Activated CD4-positive, alpha-beta T cell treated with anti-CD3 and anti-CD28 coated beads for 36 hours (primary cell): ENCODE results near the gene ATG4D. TPM values are rescaled to one million over a fixed set of nuclear protein-coding genes. Genes with fewer than 3 reads are reported as not detected.
A peak's percentile ranks its signal among the peaks of the same experiment; 100 is the strongest.

Source experiments
- ATAC-seq: fragments of 200-7000 bp; cut with Tn5 transposase; one replicate; pipeline ENCODE4 v1.10.0; 2021; ENCODE audit warnings: mild to moderate bottlenecking, moderate library complexity
- CTCF ChIA-PET: fragments of 350-600 bp; sonication (Branson Sonifier 250); formaldehyde crosslinking; loops from one replicate; lab custom pipeline; 2021; ENCODE audit warnings: antibody characterized with exemption; lab: Charles Lee
- POLR2A ChIA-PET: fragments of 350-600 bp; sonication (Branson Sonifier 250); formaldehyde crosslinking; loops from one replicate; lab custom pipeline; 2021; ENCODE audit warnings: antibody characterized with exemption, inconsistent platforms; lab: Charles Lee
- DNase-seq: peaks from one replicate; pipeline ENCODE4 v3.0.0-alpha.2; 2020
- H3K27ac Mint-ChIP-seq: one replicate; pipeline ENCODE4 v1.8.0; 2021; ENCODE audit warnings: mixed read lengths
- H3K27me3 Mint-ChIP-seq: one replicate; pipeline ENCODE4 v1.8.0; 2021; ENCODE audit warnings: mixed read lengths
- H3K36me3 Mint-ChIP-seq: one replicate; pipeline ENCODE4 v1.8.0; 2021; ENCODE audit warnings: low read depth, mixed read lengths
- H3K4me1 Mint-ChIP-seq: one replicate; pipeline ENCODE4 v1.8.0; 2021; ENCODE audit warnings: mixed read lengths
- H3K4me3 Mint-ChIP-seq: one replicate; pipeline ENCODE4 v1.8.0; 2021; ENCODE audit warnings: mild to moderate bottlenecking, moderate library complexity, mixed read lengths
- H3K9me3 Mint-ChIP-seq: one replicate; pipeline ENCODE4 v1.8.0; 2021; ENCODE audit warnings: low read depth, mixed read lengths
- intact Hi-C, 2 experiments: fragments of 100-400 bp; cut with DNase I in 1 of 2; cut with micrococcal nuclease in 1 of 2; formaldehyde crosslinking; loops; one replicate each; pipeline versions ENCODE4 v1.14.2 to v1.15.1; 2022 to 2024; cut with DNase I, micrococcal nuclease
- total RNA-seq, 2 experiments: library from RNA; stranded (reverse); gene quantifications; one replicate each; pipeline ENCODE4 v1.2.3, GENCODE V29; 2021

Gene ATG4D
- total RNA-seq, 2 experiments from 2014 or later = 18.9 to 19.3 TPM

GRCh38 chr19:10508707-10509106, 35.0 kb upstream of the ATG4D start:
- no peak overlapping the region for H3K4me3 Mint-ChIP-seq
- ATAC-seq (peak; percentile 64), DNase-seq (peak; percentile 60)
- no peaks in the 10 kb centered on the region for H3K36me3 Mint-ChIP-seq
- no peak overlapping the region for H3K27ac Mint-ChIP-seq
- no peaks in the 10 kb centered on the region for H3K9me3 Mint-ChIP-seq
- peaks cover 13% of the 10 kb centered on the region for H3K4me1 Mint-ChIP-seq
- H3K27me3 Mint-ChIP-seq = peaks cover 9% of the 10 kb centered on the region
- ChIA-PET POLR2A (no interaction called here), CTCF (interaction anchor here (0.6 to 1.9 kb wide), 14 partner anchors 11 to 373 kb away, joined by 3 to 9 read pairs (median 3); partner anchors contain the start of gene QTRT1)
- intact Hi-C loops = loop anchor here (10.0 kb wide), 2 partner anchors 186 to 404 kb away; partner anchors contain the start of genes ANGPTL6 (in 1 of the 2) and PPAN (in 1 of the 2)

- CTCF ChIA-PET = interaction anchor here (0.6 to 1.2 kb wide), 4 partner anchors 13 to 171 kb away, joined by 3 to 4 read pairs (median 3); no protein-coding TSS in a partner anchor
- peaks cover 20% of the 10 kb centered on the region for H3K27me3 Mint-ChIP-seq
- intact Hi-C loops = loop anchor here in 1 of 2 experiments (2.0 to 10.0 kb wide), 2 partner anchors 32 to 216 kb away; partner anchors contain the start of gene ATG4D
- DNase-seq = peak; percentile 74
- no peak for ATAC-seq
- no peak overlapping the region for H3K4me3 Mint-ChIP-seq
- no peak overlapping the region for H3K27ac Mint-ChIP-seq
- peaks cover 16% of the 10 kb centered on the region for H3K4me1 Mint-ChIP-seq
- H3K36me3 Mint-ChIP-seq = no peaks in the 10 kb centered on the region
- no peaks in the 10 kb centered on the region for H3K9me3 Mint-ChIP-seq
- POLR2A ChIA-PET = no interaction called here
Measured at GRCh38 chr19:10510301-10510802, 33.4 kb upstream of the ATG4D start.

GRCh38 chr19:10513223-10513622, 30.5 kb upstream of the ATG4D start:
- H3K27me3 Mint-ChIP-seq = peaks cover 39% of the 10 kb centered on the region
- intact Hi-C loops = loop anchor here in 1 of 2 experiments (10.0 kb wide), 1 partner anchor 218 kb away; no protein-coding TSS in a partner anchor
- peaks cover 18% of the 10 kb centered on the region for H3K4me1 Mint-ChIP-seq
- no peaks in the 10 kb centered on the region for H3K9me3 Mint-ChIP-seq
- H3K36me3 Mint-ChIP-seq = no peaks in the 10 kb centered on the region
- no peak overlapping the region for H3K4me3 Mint-ChIP-seq
- ChIA-PET CTCF (interaction anchor here (0.6 to 1.6 kb wide), 5 partner anchors 9 to 186 kb away, joined by 3 to 7 read pairs (median 3); no protein-coding TSS in a partner anchor), POLR2A (no interaction called here)
- ATAC-seq = no peak
- DNase-seq = no peak
- no peak overlapping the region for H3K27ac Mint-ChIP-seq

- H3K4me1 Mint-ChIP-seq = peaks cover 24% of the 10 kb centered on the region
- H3K36me3 Mint-ChIP-seq = no peaks in the 10 kb centered on the region
- no peak overlapping the region for H3K4me3 Mint-ChIP-seq
- intact Hi-C loops = loop anchor here (5.0 to 10.0 kb wide), 2 partner anchors 220 to 222 kb away; no protein-coding TSS in a partner anchor
- DNase-seq (peak; percentile 70), ATAC-seq (peak; percentile 68)
- peaks cover 50% of the 10 kb centered on the region for H3K27me3 Mint-ChIP-seq
- POLR2A ChIA-PET = no interaction called here
- no peaks in the 10 kb centered on the region for H3K9me3 Mint-ChIP-seq
- H3K27ac Mint-ChIP-seq = no peak overlapping the region
- CTCF ChIA-PET = no interaction called here
Measured at GRCh38 chr19:10514211-10515145, 29.2 kb upstream of the ATG4D start.

- H3K4me3 Mint-ChIP-seq = no peak overlapping the region
- POLR2A ChIA-PET = no interaction called here
- H3K27me3 Mint-ChIP-seq = peaks cover 54% of the 10 kb centered on the region
- H3K27ac Mint-ChIP-seq = no peak overlapping the region
- H3K36me3 Mint-ChIP-seq = no peaks in the 10 kb centered on the region
- no peaks in the 10 kb centered on the region for H3K9me3 Mint-ChIP-seq
- no peak for DNase-seq
- H3K4me1 Mint-ChIP-seq = peaks cover 24% of the 10 kb centered on the region
- no peak for ATAC-seq
- CTCF ChIA-PET = interaction anchor here (0.7 to 1.0 kb wide), 2 partner anchors 64 to 124 kb away, joined by 3 read pairs; no protein-coding TSS in a partner anchor
- intact Hi-C loops = loop anchor here (5.0 to 10.0 kb wide), 2 partner anchors 221 to 224 kb away; no protein-coding TSS in a partner anchor
Measured at GRCh38 chr19:10516064-10516385, 27.7 kb upstream of the ATG4D start.

- H3K4me1 Mint-ChIP-seq = peaks cover 24% of the 10 kb centered on the region
- H3K4me3 Mint-ChIP-seq = peak overlapping the region; percentile 29
- H3K9me3 Mint-ChIP-seq = no peaks in the 10 kb centered on the region
- ATAC-seq (no peak), DNase-seq (no peak)
- H3K27ac Mint-ChIP-seq = no peak overlapping the region
- ChIA-PET CTCF (interaction anchor here (0.5 to 1.7 kb wide), 6 partner anchors 13 to 102 kb away, joined by 3 to 4 read pairs (median 4); no protein-coding TSS in a partner anchor), POLR2A (no interaction called here)
- peaks cover 54% of the 10 kb centered on the region for H3K27me3 Mint-ChIP-seq
- H3K36me3 Mint-ChIP-seq = no peaks in the 10 kb centered on the region
- intact Hi-C loops = loop anchor here (5.0 to 10.0 kb wide), 2 partner anchors 222 to 224 kb away; no protein-coding TSS in a partner anchor
Measured at GRCh38 chr19:10516671-10517286, 26.9 kb upstream of the ATG4D start.

GRCh38 chr19:10517361-10517759, 26.3 kb upstream of the ATG4D start, which contains the start of gene S1PR5:
Gene S1PR5 (minus strand): TSS chr19:10517447. CDS start chr19:10515011, 2,436 bp downstream.
- ATAC-seq = no peak
- no peak for DNase-seq
- Mint-ChIP-seq H3K4me3 (peak within 1 kb of the TSS; percentile 29), H3K9me3 (no peaks in the 10 kb centered on the region), H3K27me3 (peaks cover 54% of the 10 kb centered on the region), H3K27ac (no peak within 1 kb of the TSS), H3K4me1 (peaks cover 24% of the 10 kb centered on the region), H3K36me3 (no peaks in the 10 kb centered on the region)
- intact Hi-C loops = loop anchor here (5.0 to 10.0 kb wide), 2 partner anchors 223 to 225 kb away; no protein-coding TSS in a partner anchor
- ChIA-PET POLR2A (no interaction called here), CTCF (interaction anchor here (0.6 to 1.7 kb wide), 6 partner anchors 13 to 200 kb away, joined by 3 to 4 read pairs (median 4); partner anchors contain the start of gene DNM2)

GRCh38 chr19:10517760-10518443, 25.8 kb upstream of the ATG4D start:
- Mint-ChIP-seq H3K9me3 (no peaks in the 10 kb centered on the region), H3K4me3 (peak overlapping the region; percentile 15), H3K27me3 (peaks cover 53% of the 10 kb centered on the region), H3K36me3 (no peaks in the 10 kb centered on the region), H3K4me1 (peaks cover 24% of the 10 kb centered on the region), H3K27ac (no peak overlapping the region)
- ATAC-seq = peak; percentile 43
- ChIA-PET CTCF (interaction anchor here (0.6 to 1.7 kb wide), 6 partner anchors 14 to 200 kb away, joined by 3 to 4 read pairs (median 4); partner anchors contain the start of gene DNM2), POLR2A (no interaction called here)
- intact Hi-C loops = loop anchor here (5.0 to 10.0 kb wide), 2 partner anchors 223 to 226 kb away; no protein-coding TSS in a partner anchor
- no peak for DNase-seq

GRCh38 chr19:10518444-10519361, 25.0 kb upstream of the ATG4D start:
- Mint-ChIP-seq H3K9me3 (no peaks in the 10 kb centered on the region), H3K27ac (no peak overlapping the region), H3K4me1 (peaks cover 24% of the 10 kb centered on the region), H3K36me3 (no peaks in the 10 kb centered on the region), H3K27me3 (peaks cover 45% of the 10 kb centered on the region), H3K4me3 (peak overlapping the region; percentile 15)
- CTCF ChIA-PET = interaction anchor here (0.6 to 0.7 kb wide), 3 partner anchors 36 to 100 kb away, joined by 3 to 4 read pairs (median 3); no protein-coding TSS in a partner anchor
- POLR2A ChIA-PET = no interaction called here
- ATAC-seq (no peak), DNase-seq (no peak)
- intact Hi-C loops = loop anchor here (5.0 to 10.0 kb wide), 2 partner anchors 224 to 226 kb away; no protein-coding TSS in a partner anchor
